ENCODE data around the gene CTTN. TPM values are rescaled to one million over a fixed set of nuclear protein-coding genes. Genes with fewer than 3 reads are reported as not detected.

The CTTN gene
- total RNA-seq, 1 donor from 2014 or later, result 307 TPM

DNA sequence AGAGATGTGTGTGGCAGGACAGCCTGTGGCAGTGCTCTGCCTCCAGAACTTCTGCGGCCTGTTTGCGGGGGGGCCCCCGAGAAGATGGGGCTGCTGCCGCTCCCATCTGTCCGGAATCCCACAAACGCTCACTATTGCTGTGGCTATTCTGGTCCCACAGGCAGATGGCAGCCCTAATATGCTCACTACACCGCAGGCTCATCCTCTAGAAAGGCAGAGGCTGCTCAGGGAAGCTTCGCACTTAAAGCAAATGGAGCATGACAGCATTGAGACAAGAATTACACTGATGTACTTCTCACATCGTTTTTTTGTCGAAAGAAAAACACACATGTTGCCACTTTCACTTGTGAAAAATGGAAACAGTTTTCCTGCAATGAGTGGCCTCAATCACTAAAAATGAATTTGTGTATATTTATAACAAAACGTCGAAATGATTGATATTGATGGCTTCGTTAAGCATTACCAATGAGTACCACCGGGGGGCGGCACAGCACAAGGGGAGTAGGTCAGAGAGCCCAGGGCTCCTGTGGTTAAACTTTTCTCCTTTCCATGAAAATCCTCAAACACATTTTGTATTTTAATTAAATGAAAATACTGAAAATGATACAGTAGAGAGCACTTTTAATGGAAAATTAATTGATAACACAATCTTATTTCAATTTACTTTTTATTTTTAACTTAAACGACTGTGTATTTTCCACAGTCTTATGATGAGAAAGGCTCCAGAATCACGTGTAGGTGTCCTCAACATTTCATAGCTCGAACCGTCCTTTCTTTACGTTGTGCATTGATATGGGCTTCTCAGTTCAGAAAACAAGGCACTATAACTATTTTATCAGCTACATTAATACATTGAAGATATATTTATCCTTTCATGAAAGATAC, 69.1 kb downstream of the CTTN start:
- TF ChIP-seq, protein P1, sequence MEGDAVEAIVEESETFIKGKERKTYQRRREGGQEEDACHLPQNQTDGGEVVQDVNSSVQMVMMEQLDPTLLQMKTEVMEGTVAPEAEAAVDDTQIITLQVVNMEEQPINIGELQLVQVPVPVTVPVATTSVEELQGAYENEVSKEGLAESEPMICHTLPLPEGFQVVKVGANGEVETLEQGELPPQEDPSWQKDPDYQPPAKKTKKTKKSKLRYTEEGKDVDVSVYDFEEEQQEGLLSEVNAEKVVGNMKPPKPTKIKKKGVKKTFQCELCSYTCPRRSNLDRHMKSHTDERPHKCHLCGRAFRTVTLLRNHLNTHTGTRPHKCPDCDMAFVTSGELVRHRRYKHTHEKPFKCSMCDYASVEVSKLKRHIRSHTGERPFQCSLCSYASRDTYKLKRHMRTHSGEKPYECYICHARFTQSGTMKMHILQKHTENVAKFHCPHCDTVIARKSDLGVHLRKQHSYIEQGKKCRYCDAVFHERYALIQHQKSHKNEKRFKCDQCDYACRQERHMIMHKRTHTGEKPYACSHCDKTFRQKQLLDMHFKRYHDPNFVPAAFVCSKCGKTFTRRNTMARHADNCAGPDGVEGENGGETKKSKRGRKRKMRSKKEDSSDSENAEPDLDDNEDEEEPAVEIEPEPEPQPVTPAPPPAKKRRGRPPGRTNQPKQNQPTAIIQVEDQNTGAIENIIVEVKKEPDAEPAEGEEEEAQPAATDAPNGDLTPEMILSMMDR (IDR thresholded peaks at IDR 0.05), result peak; percentile 98
- Mint-ChIP-seq H3K4me3 (ENCODE audit: unreplicated experiment) (no peak overlapping the region), H3K4me1 (ENCODE audit: low read depth) (no peaks in the 10 kb centered on the region), H3K9me3 (ENCODE audit: low read depth) (no peaks in the 10 kb centered on the region), H3K27me3 (ENCODE audit: low read depth) (peaks cover 9% of the 10 kb centered on the region), H3K27ac (ENCODE audit: unreplicated experiment) (no peak overlapping the region), H3K36me3 (ENCODE audit: low read depth) (no peaks in the 10 kb centered on the region)
- peak; percentile 69 for DNase-seq (ENCODE audit: low spot score)

DNA sequence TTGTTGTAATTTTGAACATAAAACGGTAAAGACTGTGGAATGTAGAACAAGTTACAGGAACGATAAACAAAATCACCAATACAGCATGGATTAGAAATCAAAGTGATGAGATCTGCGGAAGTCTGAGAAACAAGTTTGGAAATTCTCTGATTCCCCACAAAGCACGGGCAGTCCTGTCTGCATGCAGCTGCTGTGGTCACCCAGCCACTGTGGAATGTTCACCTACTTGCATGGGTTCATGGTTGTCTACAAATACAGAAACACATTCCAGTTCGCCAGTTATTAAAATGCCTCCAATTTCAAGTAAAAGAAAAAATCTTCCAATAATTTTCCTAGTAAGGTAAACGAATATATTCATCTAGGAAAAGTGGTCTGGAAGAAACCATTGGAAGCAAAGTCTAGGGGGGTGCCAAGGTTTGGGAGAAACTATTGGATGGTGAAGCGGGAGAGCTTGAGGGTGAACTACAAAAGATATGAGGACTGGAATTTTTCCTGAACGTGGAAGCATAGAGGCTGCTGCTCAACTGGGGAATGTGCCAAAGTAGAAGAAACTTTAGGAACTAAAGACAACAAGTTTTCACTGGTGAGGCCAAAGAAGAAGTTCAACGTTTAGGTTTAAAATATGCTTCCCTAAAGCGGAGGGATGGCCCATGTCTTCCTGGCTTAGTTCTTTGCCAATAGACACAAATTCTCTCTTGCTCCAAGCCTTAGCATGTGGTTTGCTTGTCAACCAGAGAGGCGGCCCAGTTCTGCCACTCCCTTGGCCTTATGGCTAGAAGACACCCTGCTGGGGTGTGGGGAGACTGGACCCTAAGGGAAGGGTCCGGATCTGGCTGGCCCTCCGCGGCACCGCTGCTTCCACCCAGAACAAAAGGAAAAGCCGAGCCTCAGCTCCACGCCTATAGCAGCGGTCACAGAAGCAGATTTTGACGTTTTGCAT, 70.2 kb downstream of the CTTN start:
- Mint-ChIP-seq H3K27me3 (ENCODE audit: low read depth) (peaks cover 14% of the 10 kb centered on the region), H3K4me1 (ENCODE audit: low read depth) (no peaks in the 10 kb centered on the region), H3K9me3 (ENCODE audit: low read depth) (no peaks in the 10 kb centered on the region), H3K36me3 (ENCODE audit: low read depth) (no peaks in the 10 kb centered on the region), H3K27ac (ENCODE audit: unreplicated experiment) (no peak overlapping the region), H3K4me3 (ENCODE audit: unreplicated experiment) (no peak overlapping the region)
- TF ChIP-seq, protein P1 (IDR thresholded peaks at IDR 0.05), result no peak
- DNase-seq (ENCODE audit: low spot score), result no peak

DNA sequence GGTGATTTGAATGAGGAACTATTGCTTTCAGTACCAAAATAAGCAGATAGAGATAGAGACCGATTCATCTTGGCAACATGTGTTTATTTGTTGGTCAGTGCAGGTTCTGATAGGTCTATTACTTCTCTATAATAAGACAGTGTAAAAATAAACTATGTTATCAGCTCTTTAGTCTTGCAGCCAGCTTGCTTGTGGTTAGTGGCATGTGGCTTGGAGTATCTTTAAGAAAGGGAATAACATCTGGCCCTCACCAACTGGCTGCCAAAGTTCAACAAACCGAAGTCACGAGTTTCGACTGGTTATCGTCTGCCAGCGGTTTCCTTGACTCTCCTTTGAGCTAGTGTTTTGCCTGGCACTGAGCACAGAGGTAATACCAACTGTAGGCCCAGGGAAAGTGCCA, 71.8 kb downstream of the CTTN start:
- no peaks in the 10 kb centered on the region for H3K36me3 Mint-ChIP-seq (ENCODE audit: low read depth)
- H3K4me1 Mint-ChIP-seq (ENCODE audit: low read depth), result no peaks in the 10 kb centered on the region
- no peak overlapping the region for H3K4me3 Mint-ChIP-seq (ENCODE audit: unreplicated experiment)
- no peak overlapping the region for H3K27ac Mint-ChIP-seq (ENCODE audit: unreplicated experiment)
- TF ChIP-seq, protein P1 (IDR thresholded peaks at IDR 0.05), result no peak
- DNase-seq (ENCODE audit: low spot score), result no peak
- H3K27me3 Mint-ChIP-seq (ENCODE audit: low read depth), result peaks cover 14% of the 10 kb centered on the region
- no peaks in the 10 kb centered on the region for H3K9me3 Mint-ChIP-seq (ENCODE audit: low read depth)

DNA sequence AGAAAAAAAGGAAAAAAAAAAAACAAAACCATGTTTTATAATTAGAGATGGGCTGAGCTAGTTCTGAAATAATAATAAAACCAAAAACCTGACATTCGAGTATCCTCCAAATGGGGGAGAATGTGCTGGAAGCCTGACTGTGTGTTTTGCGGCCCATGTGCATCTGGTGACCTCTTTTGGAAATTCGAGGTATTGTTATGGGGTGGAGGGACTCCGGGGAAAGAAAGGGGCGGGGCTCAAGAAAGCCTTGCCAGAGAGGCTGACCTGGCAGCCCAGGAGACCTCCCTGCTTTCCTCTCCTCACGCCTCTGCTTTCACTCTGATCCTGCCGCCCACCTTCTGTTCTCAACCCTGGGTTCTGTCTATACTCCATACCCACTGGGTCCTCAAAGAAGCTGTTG, 72.9 kb downstream of the CTTN start:
- no peaks in the 10 kb centered on the region for H3K4me1 Mint-ChIP-seq (ENCODE audit: low read depth)
- H3K36me3 Mint-ChIP-seq (ENCODE audit: low read depth), result no peaks in the 10 kb centered on the region
- no peak overlapping the region for H3K4me3 Mint-ChIP-seq (ENCODE audit: unreplicated experiment)
- TF ChIP-seq, protein P1 (IDR thresholded peaks at IDR 0.05), result peak; percentile 55
- H3K9me3 Mint-ChIP-seq (ENCODE audit: low read depth), result no peaks in the 10 kb centered on the region
- no peak for DNase-seq (ENCODE audit: low spot score)
- H3K27ac Mint-ChIP-seq (ENCODE audit: unreplicated experiment), result no peak overlapping the region
- peaks cover 6% of the 10 kb centered on the region for H3K27me3 Mint-ChIP-seq (ENCODE audit: low read depth)

DNA sequence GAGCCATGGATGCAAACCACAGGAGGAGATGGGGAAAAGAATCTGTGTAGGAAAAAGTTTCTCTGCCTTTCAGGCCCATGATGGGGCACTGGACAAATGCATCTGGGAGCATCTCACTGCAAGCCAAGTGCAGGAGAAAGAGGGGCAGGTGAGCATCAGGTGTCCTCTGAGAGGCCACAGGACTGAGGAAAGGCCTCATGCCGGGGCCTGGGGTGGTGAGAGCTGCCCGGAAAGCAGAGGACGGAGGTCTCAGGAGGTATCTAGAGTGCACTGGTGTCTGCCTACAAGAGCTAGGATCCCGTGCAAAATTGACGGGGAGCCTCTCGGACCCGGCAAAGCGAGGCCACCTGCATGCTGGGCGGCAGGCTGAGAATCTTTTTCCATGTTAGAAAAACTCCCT, 73.9 kb downstream of the CTTN start:
- H3K9me3 Mint-ChIP-seq (ENCODE audit: low read depth), result no peaks in the 10 kb centered on the region
- H3K36me3 Mint-ChIP-seq (ENCODE audit: low read depth), result no peaks in the 10 kb centered on the region
- no peak overlapping the region for H3K27ac Mint-ChIP-seq (ENCODE audit: unreplicated experiment)
- DNase-seq (ENCODE audit: low spot score), result peak; percentile 56
- H3K4me3 Mint-ChIP-seq (ENCODE audit: unreplicated experiment), result no peak overlapping the region
- no peaks in the 10 kb centered on the region for H3K4me1 Mint-ChIP-seq (ENCODE audit: low read depth)
- H3K27me3 Mint-ChIP-seq (ENCODE audit: low read depth), result peaks cover 5% of the 10 kb centered on the region
- TF ChIP-seq, protein P1 (IDR thresholded peaks at IDR 0.05), result no peak
